Activated T-helper 1 cell treated with anti-CD3 and anti-CD28 coated beads, Interleukin-12 subunit alpha, Interleukin-12 subunit beta, Interleukin-2, Interleukin-4 antibody, amounts not matched to agents 30 ng/mL and 10 ng/mL and 1 ng/mL, durations not matched to agents 14 hours and 24 hours and 36 hours (primary cell): ENCODE data around the gene TENT4A. TPM values are rescaled to one million over a fixed set of nuclear protein-coding genes. Genes with fewer than 3 reads are reported as not detected.

ENCODE experiments used
- DNase-seq: peaks from one replicate; pipeline ENCODE4 v3.0.0; 2021; ENCODE audit warnings: low spot score
- H3K27ac Mint-ChIP-seq: one replicate; pipeline ENCODE4 v1.8.0; 2021; ENCODE audit warnings: mild to moderate bottlenecking, mixed read lengths
- H3K27me3 Mint-ChIP-seq: one replicate; pipeline ENCODE4 v1.8.0; 2022; ENCODE audit warnings: mild to moderate bottlenecking, moderate library complexity, mixed read lengths; ENCODE audit not compliant: insufficient read depth
- H3K36me3 Mint-ChIP-seq: one replicate; pipeline ENCODE4 v1.8.0; 2021; ENCODE audit warnings: low read depth, mixed read lengths
- H3K4me1 Mint-ChIP-seq: one replicate; pipeline ENCODE4 v1.8.0; 2021; ENCODE audit warnings: low read depth, mixed read lengths
- H3K4me3 Mint-ChIP-seq: one replicate; pipeline ENCODE4 v1.8.0; 2021; ENCODE audit warnings: mild to moderate bottlenecking, moderate library complexity, mixed read lengths
- H3K9me3 Mint-ChIP-seq: one replicate; pipeline ENCODE4 v1.8.0; 2021; ENCODE audit warnings: mixed read lengths
- intact Hi-C: fragments of 100-400 bp; cut with micrococcal nuclease; formaldehyde crosslinking; loops from one replicate; pipeline ENCODE4 v1.15.1; 2024
- total RNA-seq: library from RNA; stranded (reverse); gene quantifications from 2 replicates; pipeline ENCODE4 v1.2.3, GENCODE V29; 2022

Gene TENT4A
- total RNA-seq, 1 donor from 2014 or later = 42.3 TPM

DNA sequence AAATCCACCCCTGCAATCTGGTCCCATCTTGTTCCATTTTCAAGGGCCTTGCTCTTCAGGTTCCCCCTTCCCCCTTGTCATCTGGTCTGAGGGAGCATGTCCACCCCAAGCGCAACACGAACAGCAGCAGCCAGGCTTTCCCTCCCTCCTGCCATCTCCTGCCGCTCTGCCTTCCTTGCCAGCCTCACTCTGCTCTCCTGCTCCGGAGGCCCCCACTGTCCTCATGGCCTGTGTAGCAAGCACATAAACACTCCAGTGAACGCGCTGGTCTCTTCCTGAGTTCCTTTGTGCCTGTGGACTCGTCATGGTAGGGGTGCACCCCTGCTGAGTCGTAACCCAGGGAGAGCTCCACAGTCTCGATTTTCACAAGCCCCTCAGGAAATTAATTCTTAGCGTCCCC lies 29.9 kb downstream of the TENT4A start:
- intact Hi-C loops = no loop called here
- no peak for DNase-seq
- no peaks in the 10 kb centered on the region for H3K9me3 Mint-ChIP-seq
- peaks cover 34% of the 10 kb centered on the region for H3K36me3 Mint-ChIP-seq
- no peaks in the 10 kb centered on the region for H3K27me3 Mint-ChIP-seq
- no peak overlapping the region for H3K27ac Mint-ChIP-seq
- H3K4me1 Mint-ChIP-seq = peaks cover 15% of the 10 kb centered on the region
- H3K4me3 Mint-ChIP-seq = no peak overlapping the region

DNA sequence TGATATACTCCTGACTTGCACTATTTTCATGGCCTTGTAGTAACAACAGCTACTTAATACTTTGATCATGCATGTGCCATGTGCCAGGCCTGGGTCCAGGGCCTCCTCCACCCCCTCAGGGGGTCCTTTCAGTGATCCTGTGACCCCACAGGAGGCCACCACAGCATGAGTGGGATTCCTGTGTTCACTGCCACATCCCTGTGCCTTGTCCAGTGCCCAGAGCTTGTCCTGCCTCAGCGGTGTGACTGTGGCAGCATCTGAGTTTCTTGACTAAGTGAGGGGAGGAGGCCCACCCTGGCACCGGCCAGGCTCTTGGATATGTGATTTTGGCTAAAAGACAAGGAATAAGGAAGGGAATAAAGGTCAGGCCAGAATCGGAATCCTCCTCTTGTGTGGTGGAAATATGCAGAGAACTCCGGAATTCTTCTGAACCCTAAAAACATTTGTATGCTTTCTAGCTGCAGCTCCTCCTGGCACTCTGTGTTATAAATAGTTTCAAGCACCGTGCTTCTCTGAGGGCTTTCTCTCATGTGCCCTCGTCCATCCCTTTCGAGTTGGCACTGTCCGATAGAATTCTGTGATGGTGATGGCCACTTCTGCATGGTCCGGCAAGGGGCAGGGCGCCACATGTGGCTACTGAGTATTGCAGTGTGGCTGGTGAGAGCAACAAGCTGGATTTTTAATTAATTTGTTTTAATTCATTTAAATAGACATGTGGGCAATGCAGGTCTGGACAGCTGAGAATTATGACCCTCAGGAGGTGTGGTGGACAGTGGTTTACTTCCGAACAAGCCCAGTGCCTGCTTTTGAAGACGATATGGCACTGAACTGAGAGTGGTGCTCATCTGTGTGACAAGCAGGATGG lies 31.8 kb downstream of the TENT4A start:
- peaks cover 34% of the 10 kb centered on the region for H3K36me3 Mint-ChIP-seq

DNA sequence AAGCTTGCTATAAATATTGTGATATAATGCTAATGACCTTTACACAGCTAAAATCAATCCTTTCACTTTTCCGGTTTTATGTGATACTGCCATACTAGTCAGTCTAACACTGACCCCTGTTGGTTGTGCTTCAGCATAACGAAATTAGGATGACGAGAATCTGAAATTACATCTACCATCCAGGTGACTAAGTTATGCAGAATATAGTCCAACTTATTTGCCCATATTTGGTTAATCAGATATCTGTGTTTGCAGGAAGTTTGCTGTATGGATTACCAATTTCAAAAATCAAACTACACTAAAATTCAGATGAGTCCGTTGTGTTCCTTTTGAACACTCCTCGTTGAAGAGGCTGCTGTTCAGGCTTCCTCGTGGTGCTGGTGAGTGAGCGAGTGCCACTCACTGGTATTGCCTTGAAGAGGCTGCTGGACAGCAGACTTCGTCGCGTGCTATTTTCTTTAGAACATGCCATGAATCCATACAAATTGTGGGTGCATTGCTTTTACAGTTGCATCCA lies 32.5 kb downstream of the TENT4A start:
- Mint-ChIP-seq H3K4me1 (no peaks in the 10 kb centered on the region), H3K36me3 (peaks cover 34% of the 10 kb centered on the region), H3K27ac (no peak overlapping the region), H3K4me3 (no peak overlapping the region), H3K27me3 (no peaks in the 10 kb centered on the region), H3K9me3 (no peaks in the 10 kb centered on the region)
- intact Hi-C loops = loop anchor here (1.0 to 2.0 kb wide), 4 partner anchors 17 to 367 kb away; partner anchors contain the start of genes MED10, NSUN2, SRD5A1 and TENT4A
- DNase-seq = no peak

More for the DNA sequence above, 31.8 kb downstream of the TENT4A start:
- no peak for DNase-seq
- intact Hi-C loops = loop anchor here (1.0 to 2.0 kb wide), 4 partner anchors 16 to 367 kb away; partner anchors contain the start of genes MED10, NSUN2, SRD5A1 and TENT4A
- H3K4me3 Mint-ChIP-seq = no peak overlapping the region
- no peaks in the 10 kb centered on the region for H3K9me3 Mint-ChIP-seq
- no peaks in the 10 kb centered on the region for H3K27me3 Mint-ChIP-seq
- H3K4me1 Mint-ChIP-seq = peaks cover 5% of the 10 kb centered on the region
- peak overlapping the region; percentile 64 for H3K27ac Mint-ChIP-seq

DNA sequence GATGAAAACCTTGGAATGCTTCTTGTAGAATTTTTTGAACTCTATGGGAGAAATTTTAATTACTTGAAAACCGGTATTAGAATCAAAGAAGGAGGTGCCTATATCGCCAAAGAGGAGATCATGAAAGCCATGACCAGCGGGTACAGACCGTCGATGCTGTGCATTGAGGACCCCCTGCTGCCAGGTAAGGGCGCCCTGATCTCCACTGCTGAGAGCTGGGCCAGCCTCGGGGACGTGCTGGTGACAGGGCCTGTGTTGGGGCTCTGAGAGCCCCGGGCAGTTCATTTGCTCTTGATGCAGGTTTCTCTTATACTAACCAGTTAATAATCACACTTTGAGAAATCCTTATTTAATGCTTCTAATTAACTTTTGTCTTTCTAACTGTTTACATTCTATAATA lies 33.0 kb downstream of the TENT4A start:
- no peak overlapping the region for H3K27ac Mint-ChIP-seq
- no peak overlapping the region for H3K4me3 Mint-ChIP-seq
- no peaks in the 10 kb centered on the region for H3K27me3 Mint-ChIP-seq
- H3K9me3 Mint-ChIP-seq = no peaks in the 10 kb centered on the region
- DNase-seq = no peak
- intact Hi-C loops = no loop called here
- H3K36me3 Mint-ChIP-seq = peaks cover 38% of the 10 kb centered on the region
- H3K4me1 Mint-ChIP-seq = no peaks in the 10 kb centered on the region

DNA sequence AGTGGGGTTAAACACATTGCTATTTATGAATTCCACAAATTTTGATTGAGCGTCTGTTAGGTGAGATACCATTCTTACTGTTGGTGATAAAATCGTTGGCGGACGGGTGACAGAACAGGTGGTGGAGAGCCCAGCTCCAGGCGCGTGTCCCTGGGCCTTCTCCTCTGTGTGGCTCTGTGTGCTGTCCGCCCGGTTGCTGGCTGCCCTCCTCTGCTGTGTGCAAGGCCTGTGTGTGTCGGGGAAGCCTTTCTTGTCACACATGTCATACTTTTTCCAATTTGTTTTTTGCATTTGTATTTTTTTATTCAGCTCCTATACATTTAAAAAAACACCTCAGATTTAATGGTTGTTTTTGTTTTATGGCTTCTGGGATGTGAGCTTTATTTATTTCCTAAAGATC lies 33.9 kb downstream of the TENT4A start:
- Mint-ChIP-seq H3K4me1 (no peaks in the 10 kb centered on the region), H3K27me3 (no peaks in the 10 kb centered on the region), H3K27ac (no peak overlapping the region), H3K4me3 (no peak overlapping the region), H3K9me3 (no peaks in the 10 kb centered on the region), H3K36me3 (peaks cover 43% of the 10 kb centered on the region)
- intact Hi-C loops = no loop called here
- no peak for DNase-seq

DNA sequence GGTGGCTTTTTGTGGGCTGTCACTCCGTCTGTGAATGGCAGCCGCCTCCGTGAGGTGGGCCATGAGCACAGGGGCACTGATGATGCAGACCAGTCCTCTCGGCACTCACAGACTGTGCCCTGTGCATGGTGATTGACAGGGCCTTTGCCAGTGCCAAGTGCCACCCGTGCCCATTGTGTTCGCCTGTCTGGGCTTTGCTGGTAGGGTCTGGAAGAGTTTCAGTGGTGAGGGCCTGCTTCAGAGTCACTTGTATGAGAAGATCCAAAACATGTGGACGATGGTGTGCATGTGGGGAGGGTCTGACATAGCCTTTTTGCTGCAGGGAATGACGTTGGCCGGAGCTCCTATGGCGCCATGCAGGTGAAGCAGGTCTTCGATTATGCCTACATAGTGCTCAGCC lies 34.9 kb downstream of the TENT4A start:
- intact Hi-C loops = no loop called here
- Mint-ChIP-seq H3K4me1 (no peaks in the 10 kb centered on the region), H3K27ac (no peak overlapping the region), H3K9me3 (no peaks in the 10 kb centered on the region), H3K27me3 (no peaks in the 10 kb centered on the region), H3K4me3 (no peak overlapping the region), H3K36me3 (peaks cover 46% of the 10 kb centered on the region)
- no peak for DNase-seq

DNA sequence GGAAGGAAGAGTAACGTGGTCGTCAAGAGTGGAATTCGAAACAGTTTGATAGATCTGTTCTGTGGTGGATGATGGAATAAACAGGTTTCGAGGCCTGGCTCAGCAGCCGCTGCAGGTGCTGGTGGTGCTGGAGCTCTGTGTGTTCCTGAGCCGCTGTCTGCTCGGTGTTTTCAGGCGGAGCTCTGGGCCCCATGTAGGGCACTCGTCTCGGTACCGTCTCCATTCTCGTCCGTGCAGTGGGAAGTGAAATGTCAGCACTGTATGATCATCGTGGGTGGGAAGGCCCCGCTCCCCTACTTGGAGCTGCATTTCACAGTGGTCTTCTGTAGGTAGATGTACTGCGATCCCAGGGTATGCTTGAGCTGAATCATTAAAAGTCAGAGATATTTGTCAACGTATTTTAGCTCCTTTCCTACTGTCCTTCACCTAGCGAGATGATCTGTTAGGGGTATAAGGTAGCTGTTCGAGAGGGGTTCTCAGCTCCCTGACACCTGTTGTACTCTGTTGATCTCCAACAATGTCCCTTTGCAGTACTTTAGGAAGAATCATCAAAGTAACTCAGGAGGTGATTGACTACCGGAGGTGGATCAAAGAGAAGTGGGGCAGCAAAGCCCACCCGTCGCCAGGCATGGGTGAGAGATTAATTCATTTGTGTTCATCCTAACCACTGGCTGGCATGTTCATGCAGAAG lies 35.9 kb downstream of the TENT4A start:
- no peak overlapping the region for H3K4me3 Mint-ChIP-seq
- H3K27me3 Mint-ChIP-seq = no peaks in the 10 kb centered on the region

DNA sequence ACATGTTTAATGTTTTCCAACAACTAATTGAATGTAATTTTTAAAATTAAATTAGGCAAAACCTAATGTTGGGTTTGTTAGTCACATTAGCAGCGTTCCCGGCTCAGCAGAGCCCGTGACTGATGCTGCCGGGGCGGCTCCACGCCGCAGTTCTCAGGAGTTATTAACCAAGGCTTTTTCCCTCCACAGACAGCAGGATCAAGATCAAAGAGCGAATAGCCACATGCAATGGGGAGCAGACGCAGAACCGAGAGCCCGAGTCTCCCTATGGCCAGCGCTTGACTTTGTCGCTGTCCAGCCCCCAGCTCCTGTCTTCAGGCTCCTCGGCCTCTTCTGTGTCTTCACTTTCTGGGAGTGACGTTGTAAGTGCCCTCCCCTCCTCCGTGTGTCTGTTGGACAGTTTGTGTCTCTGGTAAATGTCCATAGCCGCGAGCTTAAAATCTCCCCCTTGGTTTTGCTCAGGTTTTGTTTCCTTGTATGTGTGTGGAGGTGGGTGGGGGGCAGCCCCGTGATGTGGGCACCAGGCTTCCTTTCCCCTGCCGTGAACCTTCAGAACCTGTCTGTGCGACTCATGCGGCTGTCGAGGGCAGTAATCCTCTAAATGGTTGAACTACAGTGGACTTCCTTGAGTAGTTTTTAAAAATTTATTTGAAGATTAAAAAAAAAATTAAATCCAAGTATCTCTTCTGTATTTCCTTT lies 37.1 kb downstream of the TENT4A start:
- intact Hi-C loops = no loop called here
- H3K27me3 Mint-ChIP-seq = no peaks in the 10 kb centered on the region
- no peak overlapping the region for H3K4me3 Mint-ChIP-seq
- peaks cover 56% of the 10 kb centered on the region for H3K36me3 Mint-ChIP-seq
- no peaks in the 10 kb centered on the region for H3K4me1 Mint-ChIP-seq
- H3K9me3 Mint-ChIP-seq = no peaks in the 10 kb centered on the region
- no peak overlapping the region for H3K27ac Mint-ChIP-seq
- DNase-seq = no peak

More for the DNA sequence above, 35.9 kb downstream of the TENT4A start:
- intact Hi-C loops = no loop called here
- H3K36me3 Mint-ChIP-seq = peaks cover 52% of the 10 kb centered on the region
- DNase-seq = no peak
- no peak overlapping the region for H3K27ac Mint-ChIP-seq
- no peaks in the 10 kb centered on the region for H3K4me1 Mint-ChIP-seq
- H3K9me3 Mint-ChIP-seq = no peaks in the 10 kb centered on the region

DNA sequence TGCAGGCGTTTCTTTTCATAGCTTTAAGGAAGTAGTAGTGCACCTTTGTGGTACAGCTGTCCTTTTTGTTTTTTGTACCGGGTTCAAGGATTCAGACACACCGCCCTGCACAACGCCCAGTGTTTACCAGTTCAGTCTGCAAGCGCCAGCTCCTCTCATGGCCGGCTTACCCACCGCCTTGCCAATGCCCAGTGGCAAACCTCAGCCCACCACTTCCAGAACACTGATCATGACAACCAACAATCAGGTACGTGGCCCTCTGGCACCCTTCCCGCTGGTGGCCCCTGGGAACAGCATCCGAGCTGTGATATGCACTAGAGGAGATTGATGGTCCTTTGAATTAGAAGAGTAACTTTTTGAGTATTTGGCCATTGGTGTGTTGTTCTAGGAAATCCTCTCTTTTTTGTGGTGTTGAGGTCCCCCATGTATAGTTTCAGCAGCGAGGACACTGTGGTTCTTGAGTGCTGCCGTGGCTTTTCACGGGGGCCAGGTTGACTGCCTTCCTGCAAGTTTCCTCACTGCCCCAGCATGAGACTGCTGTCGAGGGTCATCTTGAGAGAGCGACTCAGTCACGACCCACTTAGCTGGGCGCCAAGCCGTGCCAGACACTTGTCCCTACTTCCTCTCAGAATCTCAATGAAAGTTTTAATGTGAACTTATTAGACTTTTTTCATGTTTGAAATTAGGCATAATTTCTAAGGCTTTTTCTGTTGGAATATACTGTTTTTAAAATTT lies 37.9 kb downstream of the TENT4A start:
- Mint-ChIP-seq H3K27me3 (no peaks in the 10 kb centered on the region), H3K4me1 (no peaks in the 10 kb centered on the region), H3K4me3 (no peak overlapping the region), H3K36me3 (peaks cover 57% of the 10 kb centered on the region), H3K9me3 (no peaks in the 10 kb centered on the region), H3K27ac (no peak overlapping the region)
- intact Hi-C loops = no loop called here
- no peak for DNase-seq

DNA sequence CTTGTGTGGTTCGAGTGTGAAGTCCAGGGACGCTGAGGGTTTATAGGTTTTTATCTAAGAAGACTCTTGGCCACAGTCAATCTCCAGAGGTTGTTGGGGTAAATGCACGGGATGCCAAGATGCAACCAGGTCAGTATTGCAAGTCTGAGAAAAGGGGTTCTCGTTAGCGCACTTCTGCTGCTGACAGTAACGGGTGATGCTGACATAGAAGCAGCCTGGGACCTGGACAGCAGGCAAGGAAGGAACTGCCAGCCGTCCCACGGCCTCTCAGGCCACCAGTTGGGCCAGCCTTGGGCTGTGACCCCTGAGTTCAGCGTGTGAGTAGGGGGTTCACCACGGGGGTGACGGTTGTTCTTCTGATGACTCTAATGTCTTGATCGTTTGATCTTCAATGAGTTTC lies 39.0 kb downstream of the TENT4A start:
- H3K27ac Mint-ChIP-seq = no peak overlapping the region
- no peaks in the 10 kb centered on the region for H3K27me3 Mint-ChIP-seq
- H3K9me3 Mint-ChIP-seq = no peaks in the 10 kb centered on the region
- intact Hi-C loops = no loop called here
- peaks cover 62% of the 10 kb centered on the region for H3K36me3 Mint-ChIP-seq
- no peak for DNase-seq
- H3K4me1 Mint-ChIP-seq = no peaks in the 10 kb centered on the region
- no peak overlapping the region for H3K4me3 Mint-ChIP-seq

DNA sequence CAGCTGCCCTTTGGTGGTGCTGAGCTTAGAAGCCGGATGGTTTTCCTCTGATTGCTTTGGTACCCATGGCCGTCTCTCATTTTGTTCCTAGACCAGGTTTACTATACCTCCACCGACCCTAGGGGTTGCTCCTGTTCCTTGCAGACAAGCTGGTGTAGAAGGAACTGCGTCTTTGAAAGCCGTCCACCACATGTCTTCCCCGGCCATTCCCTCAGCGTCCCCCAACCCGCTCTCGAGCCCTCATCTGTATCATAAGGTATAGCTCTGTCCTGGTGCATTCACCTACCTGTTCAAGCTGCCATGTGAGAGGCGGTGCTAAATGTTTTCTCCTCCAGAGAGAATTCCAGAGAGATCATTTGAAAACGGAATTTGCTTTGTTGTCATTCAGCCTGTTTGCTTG lies 39.5 kb downstream of the TENT4A start:
- Mint-ChIP-seq H3K4me3 (no peak overlapping the region), H3K9me3 (no peaks in the 10 kb centered on the region), H3K4me1 (no peaks in the 10 kb centered on the region), H3K27ac (no peak overlapping the region), H3K36me3 (peaks cover 61% of the 10 kb centered on the region), H3K27me3 (no peaks in the 10 kb centered on the region)
- no peak for DNase-seq
- intact Hi-C loops = no loop called here

DNA sequence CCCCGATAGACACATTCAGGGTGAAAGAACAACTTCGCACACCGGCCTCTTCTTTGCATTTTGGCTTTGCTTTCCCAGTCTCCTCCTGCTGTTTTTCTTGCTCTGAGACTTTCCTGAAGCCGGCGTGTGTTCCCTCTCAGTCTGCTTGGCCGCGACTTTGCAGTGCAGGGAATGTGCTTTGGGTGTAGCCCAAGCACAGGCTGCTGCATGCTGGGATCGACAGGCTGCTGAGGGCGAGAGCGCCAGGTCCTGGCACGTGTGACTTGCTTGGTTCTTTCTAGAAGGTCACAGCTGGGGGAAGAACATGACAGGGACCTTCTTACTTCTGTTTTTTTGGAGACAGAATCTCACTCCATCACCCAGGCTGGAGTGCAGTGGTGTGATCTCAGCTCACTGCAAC lies 40.6 kb downstream of the TENT4A start:
- H3K27me3 Mint-ChIP-seq = no peaks in the 10 kb centered on the region
- DNase-seq = no peak
- H3K36me3 Mint-ChIP-seq = peaks cover 56% of the 10 kb centered on the region
- H3K4me1 Mint-ChIP-seq = no peaks in the 10 kb centered on the region
- intact Hi-C loops = no loop called here
- H3K9me3 Mint-ChIP-seq = no peaks in the 10 kb centered on the region
- no peak overlapping the region for H3K27ac Mint-ChIP-seq
- H3K4me3 Mint-ChIP-seq = no peak overlapping the region
